HepG2 (cell line): Measurements from ENCODE around the gene ZNF584. TPM values are rescaled to one million over a fixed set of nuclear protein-coding genes. Genes with fewer than 3 reads are reported as not detected.
A peak's percentile ranks its signal among the peaks of the same experiment; 100 is the strongest.

Experiments
- GLI4 ChIP-seq: sonication (generic); formaldehyde crosslinking; IDR thresholded peaks from 2 replicates; pipeline ENCODE4 v1.5.1; 2020; ENCODE audit warnings: missing genetic modification reagents, mild to moderate bottlenecking, moderate library complexity, borderline replicate concordance
- GLMP ChIP-seq: sonication (generic); formaldehyde crosslinking; IDR thresholded peaks from 2 replicates; pipeline ENCODE4 v1.9.0; 2021; ENCODE audit warnings: missing genetic modification reagents, mild to moderate bottlenecking, borderline replicate concordance
- HOXA9 ChIP-seq: sonication (generic); formaldehyde crosslinking; IDR thresholded peaks from 2 replicates; pipeline ENCODE4 v1.8.1; 2022; ENCODE audit warnings: missing genetic modification reagents, mild to moderate bottlenecking, moderate library complexity, borderline replicate concordance
- KDM5B ChIP-seq: sonication (generic); formaldehyde crosslinking; IDR thresholded peaks from 2 replicates; pipeline ENCODE4 v1.4.0; 2020; ENCODE audit warnings: missing genetic modification reagents, mild to moderate bottlenecking, borderline replicate concordance
- MBD4 ChIP-seq: IDR thresholded peaks from 2 replicates; pipeline ENCODE4 v1.6.1; 2012; ENCODE audit warnings: low read length, inconsistent platforms, borderline replicate concordance
- MTERF4 ChIP-seq: sonication (generic); formaldehyde crosslinking; IDR thresholded peaks from 2 replicates; pipeline ENCODE4 v1.8.0; 2023; ENCODE audit warnings: mild to moderate bottlenecking, missing genetic modification reagents
- MXD4 ChIP-seq: IDR thresholded peaks from 2 replicates; pipeline ENCODE4 v1.6.1; 2016; ENCODE audit warnings: mild to moderate bottlenecking, missing biosample characterization, missing genetic modification reagents
- NFKBIZ ChIP-seq: IDR thresholded peaks from 2 replicates; pipeline ENCODE4 v1.6.1; 2018; ENCODE audit warnings: missing genetic modification reagents, missing compliant biosample characterization
- RAD21 ChIP-seq: fragments of 450-650 bp; formaldehyde crosslinking; IDR thresholded peaks from 2 replicates; pipeline ENCODE4 v1.5.0; 2020; ENCODE audit warnings: mild to moderate bottlenecking
- RFXAP ChIP-seq: sonication (generic); formaldehyde crosslinking; IDR thresholded peaks from 2 replicates; pipeline ENCODE4 v1.4.0; 2020; ENCODE audit warnings: missing genetic modification reagents, borderline replicate concordance
- SRSF4 ChIP-seq: fragments of 200-400 bp; formaldehyde crosslinking; IDR thresholded peaks from one replicate; pipeline ENCODE4 v1.6.1; 2018; ENCODE audit warnings: mild to moderate bottlenecking, low read depth, low read length, moderate library complexity; ENCODE audit not compliant: poor library complexity, severe bottlenecking
- TBP ChIP-seq: sonication (generic); formaldehyde crosslinking; IDR thresholded peaks from 2 replicates; pipeline ENCODE4 v1.5.0; 2020; ENCODE audit warnings: missing genetic modification reagents
- THAP9 ChIP-seq: sonication (generic); formaldehyde crosslinking; IDR thresholded peaks from 2 replicates; pipeline ENCODE4; 2020; ENCODE audit warnings: missing genetic modification reagents, mild to moderate bottlenecking, borderline replicate concordance
- XBP1 ChIP-seq: sonication (generic); formaldehyde crosslinking; IDR thresholded peaks from 2 replicates; pipeline ENCODE4 v1.5.0; 2020; ENCODE audit warnings: missing genetic modification reagents
- ZFYVE20 ChIP-seq: sonication (generic); formaldehyde crosslinking; IDR thresholded peaks from 2 replicates; pipeline ENCODE4 v1.8.0; 2023; ENCODE audit warnings: low read depth, mild to moderate bottlenecking, moderate library complexity, missing genetic modification reagents, borderline replicate concordance
- ZNF34 ChIP-seq: sonication (generic); formaldehyde crosslinking; IDR thresholded peaks from 2 replicates; pipeline ENCODE4 v1.4.0; 2020; ENCODE audit warnings: mild to moderate bottlenecking, missing genetic modification reagents, borderline replicate concordance
- ZNF44 ChIP-seq: sonication (generic); formaldehyde crosslinking; IDR thresholded peaks from 2 replicates; pipeline ENCODE4 v1.5.1; 2020; ENCODE audit warnings: mild to moderate bottlenecking, missing genetic modification reagents
- ZNF501 ChIP-seq: sonication (generic); formaldehyde crosslinking; IDR thresholded peaks from 2 replicates; pipeline ENCODE4 v1.5.1; 2020; ENCODE audit warnings: mild to moderate bottlenecking, moderate library complexity, missing genetic modification reagents
- ZNF543 ChIP-seq: sonication (generic); formaldehyde crosslinking; IDR thresholded peaks from 2 replicates; pipeline ENCODE4 v1.4.0; 2020; ENCODE audit warnings: mild to moderate bottlenecking, missing genetic modification reagents
- ZNF563 ChIP-seq: sonication (generic); formaldehyde crosslinking; IDR thresholded peaks from 2 replicates; pipeline ENCODE4 v1.8.0; 2022; ENCODE audit warnings: mild to moderate bottlenecking, moderate library complexity, missing genetic modification reagents
- ZNF572 ChIP-seq: sonication (generic); formaldehyde crosslinking; IDR thresholded peaks from 2 replicates; pipeline ENCODE4 v1.5.1; 2020; ENCODE audit warnings: mild to moderate bottlenecking, missing genetic modification reagents
- ZZZ3 ChIP-seq: sonication (generic); formaldehyde crosslinking; IDR thresholded peaks from 2 replicates; pipeline ENCODE4 v1.4.0; 2020; ENCODE audit warnings: missing genetic modification reagents, mild to moderate bottlenecking, borderline replicate concordance
- polyA plus RNA-seq, 8 experiments: library from polyadenylated mRNA; depleted of rRNA in 3 of 8; stranded (reverse) in 7 of 8; unstranded in 1 of 8; fragments of >200 nt; fragmentation: Illumina TruSeq in 4 of 8; extraction: Trizol in 4 of 8; gene quantifications; 2 replicates each; pipeline versions ENCODE4 v1.2.1 to v1.2.3, GENCODE V29; 2011 to 2016; ENCODE audit warnings: low read depth in 4 of 8, missing spikeins in 1 of 8, mixed read lengths in 1 of 8; ENCODE audit not compliant: insufficient read depth in 1 of 8
- total RNA-seq, 5 experiments: library from RNA; depleted of rRNA; stranded (reverse); fragments of >200 nt; fragmentation: Illumina TruSeq; extraction: Trizol; gene quantifications; 2 replicates each; pipeline ENCODE4 v1.2.3, GENCODE V29; 2016; ENCODE audit warnings: low read depth in 1 of 5
- TF ChIP-seq, protein P1 (sequence below): sonication (generic); formaldehyde crosslinking; IDR thresholded peaks from 2 replicates; pipeline ENCODE4 v1.4.0; 2020; ENCODE audit warnings: missing genetic modification reagents, borderline replicate concordance

The ZNF584 gene
- total and polyA plus RNA-seq, 2 of the 13 experiments (the other 11 are each of a cell fraction or from before 2014, with no cell fraction given) = 2.4 to 7.0 TPM

DNA sequence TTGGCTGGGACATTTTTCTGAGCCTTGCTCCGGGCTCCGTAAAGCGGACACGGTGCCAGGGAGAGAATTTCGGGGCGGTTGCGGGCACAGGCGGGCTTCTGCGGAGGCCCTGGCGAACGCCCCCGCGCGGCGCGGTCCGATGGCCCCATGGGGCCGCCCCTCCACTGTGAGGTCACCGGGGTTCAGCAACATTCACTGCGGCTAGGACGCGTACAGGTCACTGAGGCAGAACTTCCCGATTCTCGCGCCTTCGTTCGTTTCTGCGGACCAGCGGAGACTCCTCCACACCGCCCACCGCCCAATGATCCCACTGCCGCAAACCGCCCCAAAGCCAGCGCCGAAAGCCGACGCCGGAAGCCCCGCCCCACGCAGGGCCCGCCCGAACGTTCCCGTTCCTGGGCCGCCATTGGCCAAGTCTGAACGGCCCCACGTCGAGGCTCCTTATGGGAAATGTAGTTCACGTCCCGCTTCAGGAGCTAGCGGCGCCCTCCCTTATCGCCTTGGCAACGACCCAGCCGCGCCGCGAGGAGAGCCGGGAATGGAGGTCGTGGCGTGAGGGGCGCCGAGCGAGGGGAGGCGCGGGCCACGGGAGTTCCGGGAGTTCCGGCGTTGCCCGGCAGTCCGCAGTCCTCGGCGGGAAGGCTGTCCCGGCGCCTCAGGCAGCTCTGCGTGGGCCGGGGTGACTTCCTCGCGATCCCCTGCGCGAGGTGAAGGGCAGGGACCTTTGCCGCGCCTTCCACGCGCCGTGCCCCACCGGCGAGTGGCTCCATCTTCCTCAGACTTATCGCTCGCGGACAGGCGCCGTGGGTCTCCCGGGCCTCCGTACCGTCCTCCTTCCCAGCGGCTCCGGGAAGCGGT, at the start of gene ZNF584 (continued):
- TF ChIP-seq ZNF572 = peak; percentile 79
- TF ChIP-seq ZNF543 (CRISPR knock-in tag) = peak; percentile 79; the same call in 1 of the 2 replicates
- no peak for TF ChIP-seq ZNF563 (CRISPR knock-in tag)
- TF ChIP-seq MTERF4 (CRISPR knock-in tag) = peak; percentile 49; the same call in 1 of the 2 replicates
- 0 out of 2 replicates have a peak, but pooled peaks have one; percentile 45 for TF ChIP-seq ZZZ3
- no peak for TF ChIP-seq XBP1 (CRISPR knock-in tag)
- no peak; the same call in 1 of the 2 replicates for TF ChIP-seq KDM5B (CRISPR knock-in tag)
- TF ChIP-seq GLMP (CRISPR knock-in tag) = no peak
- TF ChIP-seq NFKBIZ (CRISPR knock-in tag) = no peak
- no peak for TF ChIP-seq HOXA9 (CRISPR knock-in tag)
- TF ChIP-seq, protein P1, sequence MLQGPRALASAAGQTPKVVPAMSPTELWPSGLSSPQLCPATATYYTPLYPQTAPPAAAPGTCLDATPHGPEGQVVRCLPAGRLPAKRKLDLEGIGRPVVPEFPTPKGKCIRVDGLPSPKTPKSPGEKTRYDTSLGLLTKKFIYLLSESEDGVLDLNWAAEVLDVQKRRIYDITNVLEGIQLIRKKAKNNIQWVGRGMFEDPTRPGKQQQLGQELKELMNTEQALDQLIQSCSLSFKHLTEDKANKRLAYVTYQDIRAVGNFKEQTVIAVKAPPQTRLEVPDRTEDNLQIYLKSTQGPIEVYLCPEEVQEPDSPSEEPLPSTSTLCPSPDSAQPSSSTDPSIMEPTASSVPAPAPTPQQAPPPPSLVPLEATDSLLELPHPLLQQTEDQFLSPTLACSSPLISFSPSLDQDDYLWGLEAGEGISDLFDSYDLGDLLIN = no peak
- TF ChIP-seq ZNF501 = peak; percentile 92
- peak; percentile 36; the same call in 1 of the 2 replicates for TF ChIP-seq RAD21
- TF ChIP-seq ZNF34 (CRISPR knock-in tag) = 0 out of 2 replicates have a peak, but pooled peaks have one; percentile 53
- TF ChIP-seq RFXAP (CRISPR knock-in tag) = no peak
- TF ChIP-seq GLI4 (CRISPR knock-in tag) = no peak
- no peak for TF ChIP-seq SRSF4
- no peak; the same call in 1 of the 2 replicates for TF ChIP-seq ZFYVE20 (CRISPR knock-in tag)
- peak; percentile 65; the same call in 1 of the 2 replicates for TF ChIP-seq MXD4 (CRISPR knock-in tag)
- TF ChIP-seq TBP (CRISPR knock-in tag) = no peak
- TF ChIP-seq THAP9 (CRISPR knock-in tag) = peak; percentile 59; the same call in 1 of the 2 replicates
- TF ChIP-seq MBD4 = no peak
- peak; percentile 76 for TF ChIP-seq ZNF44 (CRISPR knock-in tag)
